Endothelial cell of umbilical vein (primary cell): ENCODE measurements around the gene TARDBP. TPM values are rescaled to one million over a fixed set of nuclear protein-coding genes. Genes with fewer than 3 reads are reported as not detected.

Experiments used
- BruUV-seq: library from RNA; stranded (reverse); fragments of 400-500 nt; replicated peaks from 2 replicates; lab custom pipeline; 2021; lab: Mats Ljungman, UMichigan
- CTCF ChIA-PET: fragments of 300-600, 350-600 bp; sonication (Branson Sonifier 250); formaldehyde crosslinking; loops from one replicate; lab custom pipeline; 2021; ENCODE audit warnings: antibody characterized with exemption, inconsistent platforms; lab: Charles Lee
- POLR2A ChIA-PET: fragments of 300-600, 350-600 bp; sonication (Branson Sonifier 250); formaldehyde crosslinking; loops from one replicate; lab custom pipeline; 2021; ENCODE audit warnings: antibody characterized with exemption, inconsistent platforms; lab: Charles Lee
- DNase-seq: peaks from one replicate; pipeline ENCODE4 v3.0.0-alpha.2; 2011; ENCODE audit warnings: low read depth, low spot score
- FAIRE-seq: peaks from 2 replicates; lab custom pipeline; 2011; peaks lifted over from hg19 to GRCh38; lab: Jason Lieb, UNC
- H2AFZ ChIP-seq: 2 replicates; pipeline ENCODE4 v1.6.0; 2012; ENCODE audit warnings: low read depth, low read length, control low read depth, inconsistent platforms
- H3K27ac ChIP-seq: 2 replicates; pipeline ENCODE4 v1.5.1; 2011; ENCODE audit warnings: low read depth, mild to moderate bottlenecking, control low read depth, low read length, moderate library complexity; ENCODE audit not compliant: insufficient read depth
- H3K27me3 ChIP-seq, 2 experiments: 2 replicates each; pipeline versions ENCODE4 v1.6.0 to v1.6.1; 2011; ENCODE audit warnings: low read length in 2 of 2, mixed read lengths in 1 of 2; ENCODE audit not compliant: control insufficient read depth in 2 of 2, insufficient read depth in 2 of 2
- H3K36me3 ChIP-seq, 2 experiments: 2 replicates in 1 of 2; 3 replicates in 1 of 2; pipeline ENCODE4 v1.5.1; 2011; ENCODE audit warnings: low read length in 2 of 2, mild to moderate bottlenecking in 1 of 2, moderate library complexity in 1 of 2; ENCODE audit not compliant: control insufficient read depth in 2 of 2, insufficient read depth in 2 of 2; ENCODE audit errors: extremely low read depth in 1 of 2
- H3K4me1 ChIP-seq: 3 replicates; pipeline ENCODE4 v1.5.1; 2011; ENCODE audit warnings: mild to moderate bottlenecking, low read length; ENCODE audit not compliant: control insufficient read depth, insufficient read depth; ENCODE audit errors: extremely low read depth
- H3K4me2 ChIP-seq: 2 replicates; pipeline ENCODE4 v1.6.1; 2011; ENCODE audit warnings: low read length, control low read depth, mixed read lengths; ENCODE audit not compliant: insufficient read depth
- H3K4me3 ChIP-seq, 3 experiments: fragments of 200-600 bp in 1 of 3; sonication (generic), shearing (Covaris generic) in 1 of 3; replicated peaks in 1 of 3; 2 replicates each; pipeline ENCODE4 v1.5.1; 2011 to 2016; ENCODE audit warnings: control low read depth in 3 of 3, low read length in 3 of 3, mild to moderate bottlenecking in 2 of 3, inconsistent platforms in 1 of 3, low read depth in 1 of 3, moderate library complexity in 1 of 3; ENCODE audit not compliant: insufficient read depth in 1 of 3
- H3K79me2 ChIP-seq: 2 replicates; pipeline ENCODE4 v1.6.0; 2012; ENCODE audit warnings: low read length, inconsistent platforms; ENCODE audit not compliant: control insufficient read depth, insufficient read depth
- H3K9ac ChIP-seq: replicated peaks from 2 replicates; pipeline ENCODE3; 2011; ENCODE audit warnings: low read length, control low read depth; ENCODE audit not compliant: insufficient read depth; ENCODE audit errors: extremely low read depth
- H3K9me1 ChIP-seq: replicated peaks from 3 replicates; pipeline ENCODE4 v1.6.0; 2011; ENCODE audit warnings: mild to moderate bottlenecking, low read length; ENCODE audit not compliant: control insufficient read depth, insufficient read depth; ENCODE audit errors: extremely low read depth
- H3K9me3 ChIP-seq: replicated peaks from 2 replicates; pipeline ENCODE4 v1.5.1; 2012; ENCODE audit warnings: low read length, inconsistent platforms; ENCODE audit not compliant: control insufficient read depth, insufficient read depth
- H4K20me1 ChIP-seq: replicated peaks from 2 replicates; pipeline ENCODE3; 2011; ENCODE audit warnings: mild to moderate bottlenecking, low read length; ENCODE audit not compliant: control insufficient read depth, insufficient read depth; ENCODE audit errors: extremely low read depth
- EZH2 ChIP-seq: IDR thresholded peaks from 2 replicates; pipeline ENCODE4 v1.6.1; 2012; ENCODE audit warnings: borderline replicate concordance, low read depth, mild to moderate bottlenecking, moderate library complexity, low read length, inconsistent platforms; ENCODE audit not compliant: severe bottlenecking
- FOS ChIP-seq: IDR thresholded peaks from 2 replicates; pipeline ENCODE4 v1.6.1; 2011; ENCODE audit warnings: mild to moderate bottlenecking, low read length, moderate library complexity, borderline replicate concordance; ENCODE audit not compliant: insufficient read depth
- GATA2 ChIP-seq: IDR thresholded peaks from 2 replicates; pipeline ENCODE4 v1.7.0; 2011; ENCODE audit warnings: low read depth, mild to moderate bottlenecking, moderate library complexity, mixed read lengths, low read length; ENCODE audit not compliant: insufficient read length, insufficient read depth
- JUN ChIP-seq: IDR thresholded peaks from 2 replicates; pipeline ENCODE4 v1.6.1; 2011; ENCODE audit warnings: borderline replicate concordance, low read depth; ENCODE audit not compliant: insufficient read length, insufficient read depth
- MAX ChIP-seq: IDR thresholded peaks from 2 replicates; pipeline ENCODE4 v1.6.1; 2011; ENCODE audit not compliant: insufficient read depth, insufficient read length
- MYC ChIP-seq: IDR thresholded peaks from one replicate; pipeline ENCODE4 v1.6.1; 2011; ENCODE audit warnings: mild to moderate bottlenecking, low read depth, low read length
- POLR2A ChIP-seq: IDR thresholded peaks from 2 replicates; pipeline ENCODE4 v1.6.1; 2012; ENCODE audit warnings: low read depth, mild to moderate bottlenecking, control low read depth, low read length
- POLR2AphosphoS5 ChIP-seq: IDR thresholded peaks from 2 replicates; pipeline ENCODE4 v1.6.1; 2012; ENCODE audit warnings: low read depth, mild to moderate bottlenecking, control low read depth, low read length, moderate library complexity; ENCODE audit not compliant: insufficient read depth
- dilution Hi-C: fragments of 300-500 bp; cut with MboI; formaldehyde crosslinking; loops from one replicate; pipeline ENCODE4 v1.15.0; 2019; ENCODE audit warnings: low sequenced_read_pairs; ENCODE audit not compliant: extremely low pct_ligation_motif_present
- intact Hi-C: fragments of 100-400 bp; cut with micrococcal nuclease; formaldehyde crosslinking; loops from one replicate; pipeline ENCODE4 v1.10.0; 2022
- polyA plus RNA-seq, 4 experiments: library from polyadenylated mRNA; depleted of rRNA in 3 of 4; stranded (reverse) in 3 of 4; unstranded in 1 of 4; fragments of >200 nt; gene quantifications; 2 replicates each; pipeline versions ENCODE4 v1.2.1 to v1.2.3, GENCODE V29; 2011 to 2012; ENCODE audit warnings: missing spikeins in 1 of 4
- total RNA-seq: library from RNA; stranded (reverse); gene quantifications from 2 replicates; pipeline ENCODE4 v1.2.3, GENCODE V29; 2021
- TF ChIP-seq, protein P1 (sequence below), 2 donors: IDR thresholded peaks; 1 replicate in 1 of 2; 2 replicates in 1 of 2; pipeline ENCODE4 v1.5.1; 2011; ENCODE audit warnings: low read length in 2 of 2, mild to moderate bottlenecking in 2 of 2, moderate library complexity in 2 of 2, control low read depth in 1 of 2, inconsistent platforms in 1 of 2, low read depth in 1 of 2; ENCODE audit not compliant: insufficient read depth in 1 of 2; ENCODE audit errors: extremely low read depth in 1 of 2

Gene TARDBP
- total and polyA plus RNA-seq, 2 donors (not counting 3 experiments of a cell fraction or from before 2014, with no cell fraction given) = 106 to 183 TPM

DNA sequence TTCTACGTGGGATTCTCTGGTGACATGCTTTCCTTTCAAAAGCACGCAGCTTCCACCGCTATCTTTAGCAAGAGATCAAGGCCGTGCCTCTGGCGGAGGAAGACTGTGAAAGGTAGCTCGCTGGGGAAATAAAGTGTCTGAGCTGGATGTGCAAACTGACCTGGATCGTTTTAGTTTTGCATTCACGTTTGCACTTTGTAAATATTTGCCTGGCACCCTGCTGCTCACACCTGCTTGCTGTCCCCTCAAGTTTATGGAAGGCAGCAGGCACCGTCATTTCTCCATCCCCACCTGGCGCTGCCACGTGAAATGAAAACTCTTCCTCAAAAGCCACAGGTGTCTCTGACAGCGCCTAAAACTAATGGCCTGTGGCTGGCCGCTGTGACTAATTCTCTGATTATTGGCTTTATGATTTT is 44.0 kb upstream of the TARDBP start:
- CTCF ChIA-PET = interaction anchor here (0.8 to 1.5 kb wide), 3 partner anchors 8 to 11 kb away, joined by 3 to 5 read pairs (median 3); no protein-coding TSS in a partner anchor
- Histone ChIP-seq H3K36me3 (no peaks in the 10 kb centered on the region), H3K27me3 (no peaks in the 10 kb centered on the region), H3K9me3 (no peaks in the 10 kb centered on the region), H3K79me2 (no peaks in the 10 kb centered on the region), H2AFZ (no peak overlapping the region), H3K9ac (no peak overlapping the region), H3K4me2 (no peak overlapping the region), H3K9me1 (no peaks in the 10 kb centered on the region), H3K4me3 (no peak overlapping the region), H3K4me1 (no peaks in the 10 kb centered on the region), H3K27ac (no peak overlapping the region), H4K20me1 (no peaks in the 10 kb centered on the region)
- no peak for FAIRE-seq
- POLR2A ChIA-PET = no interaction called here
- dilution Hi-C loops (no loop called here), intact Hi-C loops (no loop called here)
- TF ChIP-seq GATA2 (no peak), MYC (no peak), EZH2 (no peak), POLR2AphosphoS5 (no peak), POLR2A (no peak), JUN (no peak), FOS (no peak), MAX (no peak)
- TF ChIP-seq, protein P1, sequence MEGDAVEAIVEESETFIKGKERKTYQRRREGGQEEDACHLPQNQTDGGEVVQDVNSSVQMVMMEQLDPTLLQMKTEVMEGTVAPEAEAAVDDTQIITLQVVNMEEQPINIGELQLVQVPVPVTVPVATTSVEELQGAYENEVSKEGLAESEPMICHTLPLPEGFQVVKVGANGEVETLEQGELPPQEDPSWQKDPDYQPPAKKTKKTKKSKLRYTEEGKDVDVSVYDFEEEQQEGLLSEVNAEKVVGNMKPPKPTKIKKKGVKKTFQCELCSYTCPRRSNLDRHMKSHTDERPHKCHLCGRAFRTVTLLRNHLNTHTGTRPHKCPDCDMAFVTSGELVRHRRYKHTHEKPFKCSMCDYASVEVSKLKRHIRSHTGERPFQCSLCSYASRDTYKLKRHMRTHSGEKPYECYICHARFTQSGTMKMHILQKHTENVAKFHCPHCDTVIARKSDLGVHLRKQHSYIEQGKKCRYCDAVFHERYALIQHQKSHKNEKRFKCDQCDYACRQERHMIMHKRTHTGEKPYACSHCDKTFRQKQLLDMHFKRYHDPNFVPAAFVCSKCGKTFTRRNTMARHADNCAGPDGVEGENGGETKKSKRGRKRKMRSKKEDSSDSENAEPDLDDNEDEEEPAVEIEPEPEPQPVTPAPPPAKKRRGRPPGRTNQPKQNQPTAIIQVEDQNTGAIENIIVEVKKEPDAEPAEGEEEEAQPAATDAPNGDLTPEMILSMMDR (IDR thresholded peaks at IDR 0.05; ENCODE audit: extremely low read depth in 1 of 2, insufficient read depth in 1 of 2, low read depth in 1 of 2, low read length in 2 of 2) = no peak
- BruUV-seq = no TSS peak
- no peak for DNase-seq
